Astrocyte of the cerebellum (primary cell): Measurements from ENCODE around the gene SRGAP2.
A peak's percentile ranks its signal among the peaks of the same experiment; 100 is the strongest.
"Not testable (repeated sequence)": the region's sequence is repeated elsewhere in the genome, so short reads cannot be mapped to it uniquely, and the experiment has no call there.

Source experiments
- DNase-seq: peaks from one replicate; pipeline ENCODE4 v3.0.0-alpha.2; 2011; ENCODE audit warnings: low read depth
- H3K4me3 ChIP-seq: 2 replicates; pipeline ENCODE4 v1.5.1; 2011; ENCODE audit warnings: mild to moderate bottlenecking, low read depth, low read length, moderate library complexity
- in situ Hi-C: cut with HindIII; loops from 2 replicates; pipeline ENCODE4 v1.10.0; 2017; ENCODE audit warnings: low sequenced_read_pairs

The SRGAP2 gene

GRCh38 chr1:206226886-206227285 is 23.5 kb downstream of the SRGAP2 start:
- in situ Hi-C loops, DNase-seq: not testable (repeated sequence)

DNA sequence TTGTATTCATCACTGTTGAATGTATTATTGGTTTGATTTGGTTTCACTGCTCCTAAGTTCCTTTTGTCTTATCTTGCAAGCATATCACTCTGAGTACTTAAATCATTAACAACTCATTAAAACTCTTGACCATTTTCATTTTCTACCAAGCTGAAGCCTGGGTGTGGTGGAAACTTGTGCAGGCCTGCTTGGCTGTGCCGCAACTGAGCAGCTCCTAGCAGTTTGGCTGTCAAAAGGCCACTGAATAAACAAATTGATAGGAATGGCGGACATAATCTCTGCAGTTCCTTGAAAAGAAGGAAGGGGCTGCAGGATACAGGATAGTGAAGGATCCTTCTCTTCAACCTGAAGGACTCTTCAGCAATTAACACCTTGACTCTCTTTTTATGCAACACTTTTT is 25.9 kb downstream of the SRGAP2 start:
- H3K4me3 ChIP-seq, DNase-seq, in situ Hi-C loops: not testable (repeated sequence)

More at GRCh38 chr1:206226886-206227285, 23.5 kb downstream of the SRGAP2 start:
- H3K4me3 ChIP-seq: not testable (repeated sequence)

- DNase-seq, H3K4me3 ChIP-seq, in situ Hi-C loops: not testable (repeated sequence)
Measured at GRCh38 chr1:206231989-206232388, 28.6 kb downstream of the SRGAP2 start.

GRCh38 chr1:206232970-206233645 is 29.8 kb downstream of the SRGAP2 start:
- H3K4me3 ChIP-seq, DNase-seq, in situ Hi-C loops: not testable (repeated sequence)

DNA sequence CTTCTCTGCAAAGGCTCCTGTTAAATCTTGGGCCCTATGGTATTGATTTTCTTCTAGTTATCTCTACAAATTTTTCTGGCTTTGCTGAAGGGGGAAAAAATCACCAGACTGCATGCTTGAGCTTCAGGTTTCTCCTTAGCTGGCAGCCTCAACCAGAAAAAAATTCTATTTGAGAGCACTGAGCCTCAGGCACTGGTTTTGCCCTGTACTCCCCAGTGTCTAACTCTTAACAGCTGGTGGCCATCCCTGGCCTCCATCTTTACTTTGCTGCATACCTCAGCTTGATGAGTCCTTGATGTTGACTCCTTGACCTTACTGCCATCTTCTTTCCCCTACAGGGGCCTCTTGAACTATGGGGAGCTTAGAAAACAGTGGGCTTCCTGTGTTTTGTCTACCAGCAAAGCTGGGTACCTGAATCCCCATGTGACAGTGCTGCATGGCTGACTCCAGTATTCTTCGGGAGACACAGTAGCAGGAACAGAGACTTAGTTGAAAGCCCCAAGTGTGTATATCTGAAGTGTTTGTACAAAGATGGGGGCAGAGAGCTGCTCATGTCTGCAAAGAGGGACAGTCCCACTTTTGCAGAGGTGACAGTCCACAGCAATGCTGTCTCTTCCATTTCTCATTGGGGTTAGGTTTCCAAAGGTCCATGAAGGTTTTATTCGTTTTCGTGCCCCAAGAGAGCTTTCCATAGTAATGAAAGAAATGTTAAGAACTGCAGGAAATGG is 31.0 kb downstream of the SRGAP2 start:
- H3K4me3 ChIP-seq, in situ Hi-C loops, DNase-seq: not testable (repeated sequence)

DNA sequence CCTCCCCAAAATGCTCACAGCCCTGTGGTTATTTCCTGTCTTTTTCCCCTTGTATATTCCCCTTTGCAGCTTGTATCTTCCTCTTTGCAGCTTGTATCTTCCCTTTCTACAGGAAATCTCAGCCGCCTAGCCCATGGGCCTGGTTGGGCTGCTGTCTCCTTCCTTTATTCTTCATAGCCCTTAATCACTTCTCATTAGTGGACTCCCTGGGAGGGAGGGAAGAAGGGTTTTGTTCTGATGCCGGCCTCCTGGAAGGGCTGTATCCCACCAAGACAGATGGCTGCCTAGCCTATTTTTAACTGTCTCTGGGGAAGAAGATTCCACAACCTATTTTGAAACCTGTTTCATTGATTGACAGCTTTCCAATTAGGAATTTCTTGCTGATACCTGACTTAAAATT is 31.8 kb downstream of the SRGAP2 start:
- in situ Hi-C loops, DNase-seq, H3K4me3 ChIP-seq: not testable (repeated sequence)

- H3K4me3 ChIP-seq, in situ Hi-C loops, DNase-seq: not testable (repeated sequence)
Measured at GRCh38 chr1:206240288-206240687, 36.9 kb downstream of the SRGAP2 start.

DNA sequence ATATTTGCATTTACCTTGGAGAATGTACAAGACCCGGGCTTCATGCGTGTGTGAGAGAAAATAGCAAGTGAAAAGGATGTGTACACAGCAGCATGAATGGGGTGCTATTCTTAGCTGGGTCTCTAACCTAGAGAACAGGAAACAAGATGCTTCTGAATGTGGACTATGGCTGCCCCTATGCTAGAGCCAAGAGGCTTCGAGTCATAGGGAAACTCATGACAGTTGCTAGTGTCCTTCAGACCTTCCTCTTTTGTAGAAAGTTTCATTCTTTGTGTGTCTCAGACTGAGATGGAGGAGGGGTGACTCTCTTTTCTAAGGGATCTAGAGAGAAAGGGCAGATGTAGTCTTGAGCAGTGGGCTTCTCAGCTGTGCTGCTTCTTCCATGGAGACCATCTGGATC is 40.0 kb downstream of the SRGAP2 start:
- in situ Hi-C loops, H3K4me3 ChIP-seq, DNase-seq: not testable (repeated sequence)

- in situ Hi-C loops: not testable (repeated sequence)
Measured at GRCh38 chr1:206245479-206245878, 42.1 kb downstream of the SRGAP2 start.

GRCh38 chr1:206246129-206246886 is 43.0 kb downstream of the SRGAP2 start:
- H3K4me3 ChIP-seq, in situ Hi-C loops, DNase-seq: not testable (repeated sequence)

More at GRCh38 chr1:206245479-206245878, 42.1 kb downstream of the SRGAP2 start:
- not testable (repeated sequence) for DNase-seq, H3K4me3 ChIP-seq

DNA sequence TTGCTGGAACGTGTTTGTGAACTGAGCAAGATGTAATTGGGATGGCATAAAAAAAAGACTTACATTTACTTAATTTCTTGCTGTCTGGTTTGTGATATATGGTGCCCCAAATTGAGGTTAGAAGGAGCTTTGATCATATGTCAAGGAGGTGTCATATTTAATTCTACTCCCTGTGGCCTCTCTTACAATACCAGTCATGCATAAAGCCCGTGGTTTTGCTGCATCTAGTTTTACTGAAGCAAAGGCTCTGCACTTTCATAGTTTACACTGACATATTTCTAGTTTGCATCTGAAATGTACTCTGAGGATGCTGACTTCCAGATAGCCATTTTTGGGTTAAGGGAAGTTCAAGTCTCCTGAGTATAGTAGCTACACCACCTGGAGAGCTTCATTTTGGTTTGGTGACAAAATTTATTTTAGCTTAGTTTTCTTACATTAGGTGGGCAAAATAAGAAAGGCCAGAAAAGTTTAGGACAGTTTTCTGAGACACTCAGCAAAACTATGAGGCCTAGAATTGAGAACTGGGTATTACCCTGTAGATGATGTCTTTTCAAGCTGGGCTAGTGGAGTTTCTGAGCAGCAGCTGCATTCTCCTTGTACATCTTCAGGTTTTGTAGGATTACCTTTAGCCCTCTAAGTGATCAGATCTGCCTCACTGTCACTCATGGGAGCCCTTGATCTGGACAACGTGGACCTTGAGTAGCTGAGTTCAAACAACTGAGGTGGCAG is 47.8 kb downstream of the SRGAP2 start:
- DNase-seq, in situ Hi-C loops, H3K4me3 ChIP-seq: not testable (repeated sequence)

DNA sequence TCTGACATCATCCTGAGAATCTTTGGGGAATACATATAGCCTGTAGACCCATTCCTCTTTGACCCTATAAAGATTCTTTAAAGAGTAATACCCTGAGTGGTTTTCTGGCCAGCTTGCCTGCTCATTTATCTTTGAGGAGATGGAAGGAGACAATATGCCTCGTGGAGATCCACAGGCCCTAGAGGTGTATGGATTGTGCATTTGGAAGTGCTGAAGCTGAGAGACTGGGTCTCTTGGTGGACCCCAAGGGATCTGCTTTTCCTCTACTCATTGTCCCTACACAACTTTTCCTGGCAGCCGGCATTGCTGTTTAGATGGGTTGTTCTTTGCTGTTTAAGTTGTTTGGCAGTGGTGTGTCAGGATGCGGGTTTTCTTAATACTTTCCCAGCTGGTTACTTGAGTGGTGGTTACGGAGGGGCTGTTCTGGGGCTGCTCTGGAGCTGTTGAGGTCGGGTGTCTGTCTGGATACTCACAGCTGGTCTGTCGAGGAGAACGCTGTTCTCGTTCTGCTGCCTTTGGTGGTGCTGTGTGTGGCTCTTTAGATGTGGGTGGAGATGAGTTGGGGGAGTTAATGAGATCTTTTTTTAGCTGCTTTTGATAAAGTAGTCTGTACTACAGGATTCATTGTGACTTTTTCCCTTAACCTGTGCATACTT is 49.5 kb downstream of the SRGAP2 start:
- H3K4me3 ChIP-seq, in situ Hi-C loops: not testable (repeated sequence)
- DNase-seq: peak; percentile 48
